ENCODE data around the gene SYT17.

SYT17 gene

GRCh38 chr16:19167710-19168370 lies at the start of gene SYT17:
Gene SYT17 (plus strand): TSS chr16:19168240. CDS start chr16:19168647, 407 bp downstream.
- DNase-seq = peak; percentile 64

- peak; percentile 66 for DNase-seq
These were observed 49.1 kb upstream of the SYT17 start for GRCh38 chr16:19118938-19119431.

DNA sequence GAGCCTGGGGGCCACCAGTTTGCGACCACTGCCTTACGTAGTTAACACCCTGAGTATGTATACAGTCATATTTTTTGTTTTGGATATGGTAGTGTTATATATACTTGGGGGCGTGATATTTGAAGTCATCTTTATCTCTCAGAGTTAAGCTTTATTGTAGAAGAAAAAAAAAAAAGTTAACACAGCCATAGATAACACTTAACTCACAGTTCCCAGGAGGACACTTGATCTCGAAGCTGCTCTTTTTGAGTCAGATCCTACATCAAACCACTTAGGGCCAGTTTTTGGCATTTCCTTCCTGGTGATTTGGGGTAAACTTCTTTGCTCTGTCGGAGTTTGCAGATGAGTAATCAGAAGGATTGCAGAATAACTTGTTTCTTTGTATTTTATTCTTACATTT lies 48.5 kb upstream of the SYT17 start:
- no peak for DNase-seq

DNA sequence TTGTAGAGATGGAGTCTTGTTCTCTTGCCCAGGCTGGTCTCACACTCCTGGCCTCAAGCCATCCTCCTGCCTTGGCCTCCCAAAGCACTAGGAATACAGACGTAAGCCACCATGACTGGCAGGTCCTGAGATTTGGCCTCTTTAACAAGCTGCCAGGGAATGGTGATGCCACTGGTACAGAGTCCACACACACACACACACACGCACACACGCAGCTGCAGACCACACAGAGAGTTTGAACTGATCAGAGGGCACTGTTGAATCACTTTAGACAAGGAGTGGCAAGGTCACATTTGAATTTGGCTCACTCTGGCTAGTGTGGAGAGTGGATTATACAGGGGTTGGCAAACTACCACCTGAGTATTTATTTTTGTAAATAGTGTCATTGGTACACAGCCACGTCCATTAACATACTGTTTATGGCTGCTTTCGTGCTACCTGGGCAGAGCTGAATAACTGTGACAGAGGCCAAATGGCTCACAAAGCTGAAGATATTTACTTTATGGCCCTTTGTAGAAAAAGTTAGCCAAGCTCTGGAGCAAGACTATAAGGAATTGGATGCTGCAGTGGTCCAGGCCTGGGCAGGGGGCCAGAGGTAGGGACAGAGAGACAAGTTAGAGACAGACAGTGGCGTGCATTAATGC lies 44.4 kb upstream of the SYT17 start:
- no peak for DNase-seq

GRCh38 chr16:19126300-19126699 lies 41.7 kb upstream of the SYT17 start:
- no peak for DNase-seq

DNA sequence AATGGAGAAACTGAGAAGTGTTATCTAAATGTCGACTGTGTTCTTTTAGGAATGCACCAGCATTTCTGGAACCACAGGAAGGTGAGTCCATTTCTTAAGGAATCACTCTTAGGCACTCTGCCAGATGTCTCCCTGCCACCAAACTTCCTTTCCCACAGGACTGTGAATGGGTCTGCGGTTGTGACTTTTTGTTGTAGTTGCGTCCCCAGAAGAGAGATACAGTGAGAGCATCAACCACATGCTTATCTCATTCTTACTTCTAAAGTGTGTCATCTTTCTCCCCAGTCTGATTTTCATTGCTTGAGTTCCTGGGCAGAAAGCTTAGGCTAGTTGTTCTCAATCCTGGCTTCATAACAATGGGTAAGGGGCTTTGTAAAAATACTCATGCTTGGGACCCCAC lies 40.8 kb upstream of the SYT17 start:
- no peak for DNase-seq

GRCh38 chr16:19127674-19128131 lies 40.3 kb upstream of the SYT17 start:
- no peak for DNase-seq

- no peak for DNase-seq
These were observed 39.4 kb upstream of the SYT17 start for GRCh38 chr16:19128454-19129200.

GRCh38 chr16:19130385-19130784 lies 37.7 kb upstream of the SYT17 start:
- DNase-seq = no peak

DNA sequence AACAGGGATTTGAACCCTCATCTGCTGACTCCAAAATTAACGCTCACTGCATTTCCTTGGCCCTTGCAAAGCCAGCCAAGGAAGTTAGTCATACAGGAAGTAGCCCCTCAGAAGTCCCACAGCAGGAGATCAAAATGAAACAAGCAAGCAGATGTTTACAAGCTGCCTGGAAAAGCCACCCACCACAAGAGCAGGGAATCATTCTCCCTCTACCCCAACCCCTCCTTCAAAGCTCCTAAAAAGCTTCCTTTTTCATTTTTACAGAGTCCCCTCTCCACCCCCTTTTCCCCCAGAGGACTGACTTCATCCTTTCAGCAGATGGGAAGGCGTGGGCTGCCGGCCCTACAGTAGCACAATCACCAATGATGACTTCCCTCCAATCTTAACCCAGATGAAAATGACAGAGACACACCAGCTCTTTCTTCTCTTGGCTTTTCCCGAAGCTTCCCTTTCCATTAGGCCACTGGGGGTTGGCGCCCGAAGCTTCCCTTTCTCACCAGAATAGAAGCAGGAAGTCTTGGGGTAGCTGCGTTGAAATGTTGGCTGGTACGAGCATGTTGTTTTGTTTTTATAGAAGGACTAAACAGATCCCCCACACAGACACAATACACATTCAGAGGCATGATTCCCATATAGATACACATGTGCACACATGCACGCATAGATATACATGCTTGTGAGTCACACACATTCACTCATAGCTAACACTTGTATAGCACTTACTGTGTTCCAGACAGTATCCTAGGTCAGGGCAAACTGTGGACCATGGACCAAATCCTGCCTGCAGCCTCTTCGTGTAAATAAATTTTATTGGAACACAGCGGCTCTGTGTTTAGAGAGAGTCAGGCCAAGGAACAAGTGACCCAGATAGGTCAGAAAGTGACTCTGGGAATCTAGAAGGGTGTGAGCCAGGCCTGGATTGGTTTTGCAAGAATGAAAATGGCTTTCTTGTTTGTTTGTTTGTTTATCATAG lies 36.9 kb upstream of the SYT17 start:
- DNase-seq = no peak

- DNase-seq = no peak
These were observed 36.2 kb upstream of the SYT17 start for GRCh38 chr16:19131825-19132218.

GRCh38 chr16:19132255-19132654 lies 35.8 kb upstream of the SYT17 start:
- DNase-seq = no peak

GRCh38 chr16:19132898-19133297 lies 35.1 kb upstream of the SYT17 start:
- no peak for DNase-seq

GRCh38 chr16:19133600-19133999 lies 34.4 kb upstream of the SYT17 start:
- no peak for DNase-seq

DNA sequence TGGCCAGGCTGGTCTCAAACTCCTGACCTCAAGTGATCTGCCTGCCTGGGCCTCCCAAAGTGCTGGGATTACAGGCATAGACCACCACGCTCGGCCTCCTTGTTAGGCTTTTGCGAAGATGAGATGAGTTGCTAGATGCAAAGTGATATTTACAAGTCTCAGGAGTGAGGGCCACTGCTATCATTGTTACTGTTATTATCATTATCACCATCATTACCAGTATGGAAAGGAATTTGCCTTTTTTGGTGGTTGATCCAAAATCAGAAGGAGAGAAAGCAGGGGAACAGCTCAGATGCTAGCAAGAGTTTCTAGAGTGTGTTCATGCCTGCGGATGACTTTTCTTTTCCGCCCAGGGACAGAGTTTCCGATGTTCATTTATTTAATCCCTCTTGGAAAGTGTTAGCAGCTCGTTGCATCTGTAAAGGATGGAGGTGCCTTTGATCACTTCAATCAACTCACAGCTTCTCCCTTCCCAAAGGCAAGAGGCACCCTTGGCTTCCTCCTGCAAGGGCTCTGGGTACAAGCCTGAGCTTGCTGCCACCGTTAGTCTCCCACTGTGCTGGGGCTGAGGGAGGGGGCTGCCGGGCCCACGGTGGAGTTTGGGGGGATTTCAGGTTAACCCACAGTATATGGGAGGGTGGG lies 32.7 kb upstream of the SYT17 start:
- no peak for DNase-seq

DNA sequence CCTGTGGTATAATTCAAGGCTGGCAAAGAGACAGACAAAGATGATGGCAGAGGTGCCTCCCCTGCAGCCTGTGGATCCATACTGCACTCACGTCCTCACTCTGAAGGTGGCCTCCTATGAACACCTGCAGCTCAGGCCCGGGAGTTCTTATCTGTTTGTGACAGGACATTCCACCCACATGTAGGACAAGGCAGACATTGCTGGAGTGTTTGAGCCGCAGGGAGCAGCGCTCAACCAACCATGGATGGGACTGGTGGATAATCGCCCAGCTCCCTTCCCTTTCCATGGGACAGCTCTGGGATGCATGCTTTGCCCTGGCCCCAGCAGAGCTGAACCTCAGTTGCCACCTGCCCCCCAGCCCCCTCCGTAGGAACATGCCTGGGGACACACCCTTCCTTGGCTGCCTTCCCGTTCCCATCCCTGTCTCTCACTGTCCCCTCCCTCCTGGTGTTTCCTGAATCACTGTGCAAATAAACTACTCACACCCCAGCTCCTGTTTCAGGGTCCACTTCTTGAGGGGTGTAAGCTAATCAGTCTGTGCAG lies 32.1 kb upstream of the SYT17 start:
- DNase-seq = no peak

DNA sequence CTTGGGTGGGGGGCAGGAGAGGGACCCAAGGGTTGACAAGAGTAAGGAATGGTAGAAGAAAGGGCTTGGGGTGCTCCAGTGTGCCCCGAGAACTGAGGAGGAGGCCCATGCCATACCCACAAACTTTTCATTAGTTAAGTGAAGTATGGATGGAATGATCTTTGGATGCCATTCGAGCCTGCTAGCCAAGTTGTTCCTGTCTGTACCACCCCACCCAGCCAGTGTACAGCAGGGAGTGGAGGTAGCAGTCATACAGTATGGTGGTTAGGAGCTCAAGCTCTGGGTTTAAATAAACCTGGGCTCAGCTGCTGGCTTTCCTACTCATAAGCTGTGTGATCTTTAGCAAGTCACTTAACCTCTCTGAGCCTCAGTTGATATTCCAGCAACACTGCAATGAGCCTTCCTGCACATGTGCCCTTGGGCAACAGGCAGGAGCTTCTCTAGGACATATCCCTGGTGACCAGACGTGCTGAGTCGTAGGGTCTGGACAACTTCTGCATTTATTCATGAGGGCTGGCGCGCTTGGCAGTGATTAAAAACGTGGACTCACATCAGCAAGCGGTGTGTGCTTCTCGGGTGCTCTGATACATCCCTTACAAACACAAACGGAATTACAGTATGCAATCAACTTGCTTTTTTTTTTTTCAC lies 31.4 kb upstream of the SYT17 start:
- no peak for DNase-seq

- DNase-seq = no peak
These were observed 30.6 kb upstream of the SYT17 start for GRCh38 chr16:19137201-19138128.

- DNase-seq = no peak
These were observed 29.4 kb upstream of the SYT17 start for GRCh38 chr16:19138601-19139000.

Data from activated effector memory CD4-positive, alpha-beta T cell treated with anti-CD3 and anti-CD28 coated beads, Interleukin-2, amount 50 U/mL, for 16 hours (primary cell).